GM23338 (cell line): ENCODE results near the gene SMTN. TPM values are rescaled to one million over a fixed set of nuclear protein-coding genes. Genes with fewer than 3 reads are reported as not detected.

Experiments used
- ATAC-seq: fragments of 200-7000 bp; cut with Tn5 transposase; 3 replicates; pipeline ENCODE4 v1.9.1; 2020
- DNase-seq: peaks from one replicate; pipeline ENCODE4 v3.0.0-alpha.2; 2015; ENCODE audit warnings: low spot score
- H2AFZ ChIP-seq: fragments of 200-600 bp; sonication (generic); 2 replicates; pipeline ENCODE4 v1.8.0; 2016; ENCODE audit warnings: antibody characterized with exemption, mild to moderate bottlenecking, moderate library complexity
- H3F3A ChIP-seq: fragments of 200-600 bp; sonication (generic); replicated peaks from 2 replicates; pipeline ENCODE4 v1.8.0; 2017; ENCODE audit warnings: antibody characterized with exemption, mixed run types, low read depth
- H3K27ac ChIP-seq: fragments of 200-600 bp; sonication (generic); 2 replicates; pipeline ENCODE4 v1.6.1; 2016; ENCODE audit warnings: low read depth
- H3K27me3 ChIP-seq: fragments of 200-600 bp; sonication (generic); 2 replicates; pipeline ENCODE4 v1.8.0; 2016; ENCODE audit warnings: mild to moderate bottlenecking, mixed run types, moderate library complexity; ENCODE audit not compliant: insufficient read depth
- H3K36me3 ChIP-seq: fragments of 200-600 bp; sonication (generic); 2 replicates; pipeline ENCODE4 v1.8.0; 2016; ENCODE audit warnings: mild to moderate bottlenecking; ENCODE audit not compliant: insufficient read depth
- H3K4me1 ChIP-seq: fragments of 200-600 bp; sonication (generic); 2 replicates; pipeline ENCODE4 v1.8.0; 2016; ENCODE audit warnings: mild to moderate bottlenecking, moderate library complexity; ENCODE audit not compliant: insufficient read depth
- H3K4me2 ChIP-seq: fragments of 200-600 bp; sonication (generic); 2 replicates; pipeline ENCODE4 v1.7.1; 2017; ENCODE audit warnings: mixed run types
- H3K4me3 ChIP-seq: fragments of 200-600 bp; sonication (generic); 2 replicates; pipeline ENCODE4 v1.6.1; 2016; ENCODE audit warnings: mixed run types
- H3K79me2 ChIP-seq: fragments of 200-600 bp; sonication (generic); replicated peaks from 2 replicates; pipeline ENCODE4 v1.8.0; 2017; ENCODE audit warnings: mild to moderate bottlenecking; ENCODE audit not compliant: insufficient read depth
- H3K9me2 ChIP-seq: fragments of 200-600 bp; sonication (generic); 2 replicates; pipeline ENCODE4 v1.8.0; 2017; ENCODE audit not compliant: insufficient read depth
- H4K20me1 ChIP-seq: fragments of 200-600 bp; sonication (generic); replicated peaks from 2 replicates; pipeline ENCODE4 v1.8.0; 2017; ENCODE audit warnings: mild to moderate bottlenecking; ENCODE audit not compliant: insufficient read depth
- H3K27ac Mint-ChIP-seq: 2 replicates; pipeline ENCODE4 v1.8.0; 2020; ENCODE audit warnings: inconsistent platforms, mild to moderate bottlenecking, moderate library complexity, mixed read lengths
- H3K27me3 Mint-ChIP-seq: 3 replicates; pipeline ENCODE4 v1.8.0; 2022; ENCODE audit warnings: low read depth, mild to moderate bottlenecking, moderate library complexity, mixed read lengths, inconsistent platforms; ENCODE audit not compliant: insufficient read depth, poor library complexity
- H3K36me3 Mint-ChIP-seq: 3 replicates; pipeline ENCODE4 v1.8.0; 2021; ENCODE audit warnings: low read depth, mild to moderate bottlenecking, inconsistent platforms, moderate library complexity, mixed read lengths
- H3K4me1 Mint-ChIP-seq: 3 replicates; pipeline ENCODE4 v1.8.0; 2020; ENCODE audit warnings: mild to moderate bottlenecking, inconsistent platforms, mixed read lengths
- H3K4me3 Mint-ChIP-seq: 3 replicates; pipeline ENCODE4 v1.8.0; 2021; ENCODE audit warnings: moderate library complexity, mild to moderate bottlenecking, inconsistent platforms, mixed read lengths
- H3K9me3 Mint-ChIP-seq: 3 replicates; pipeline ENCODE4 v1.8.0; 2020; ENCODE audit warnings: moderate library complexity, mild to moderate bottlenecking, inconsistent platforms, mixed read lengths
- CREB1 ChIP-seq: fragments of 250-450 bp; sonication (Bioruptor Pico); IDR thresholded peaks from 2 replicates; pipeline ENCODE4 v1.5.0; 2020; ENCODE audit warnings: low read depth, mild to moderate bottlenecking, moderate library complexity
- CTCF ChIP-seq, 2 experiments: fragments of 200-600 bp in 1 of 2; sonication (generic) in 1 of 2; conservative IDR thresholded peaks; 2 replicates each; pipeline versions ENCODE4 v1.5.1 to v1.6.1; 2016 to 2017; ENCODE audit warnings: antibody characterized with exemption in 2 of 2, low read depth in 2 of 2, mild to moderate bottlenecking in 2 of 2, moderate library complexity in 1 of 2
- ETS1 ChIP-seq: IDR thresholded peaks from 2 replicates; pipeline ENCODE4 v1.6.1; 2016; ENCODE audit warnings: antibody characterized with exemption
- NANOG ChIP-seq: IDR thresholded peaks from 2 replicates; pipeline ENCODE4 v1.6.1; 2016; ENCODE audit warnings: antibody characterized with exemption, borderline replicate concordance
- POLR2AphosphoS5 ChIP-seq: IDR thresholded peaks from 2 replicates; pipeline ENCODE4 v1.6.1; 2016; ENCODE audit warnings: antibody characterized with exemption, low read depth
- REST ChIP-seq: IDR thresholded peaks from one replicate; pipeline ENCODE4 v1.6.1; 2018; ENCODE audit warnings: antibody characterized with exemption; ENCODE audit not compliant: unreplicated experiment
- STAT1 ChIP-seq: IDR thresholded peaks from one replicate; pipeline ENCODE4 v1.6.1; 2016; ENCODE audit warnings: antibody characterized with exemption; ENCODE audit not compliant: unreplicated experiment
- ZNF114 ChIP-seq: fragments of 250-450 bp; sonication (Bioruptor Pico); IDR thresholded peaks from 2 replicates; pipeline ENCODE4 v1.5.0; 2020; ENCODE audit warnings: mild to moderate bottlenecking, moderate library complexity
- ZNF331 ChIP-seq: fragments of 250-450 bp; sonication (Bioruptor Pico); IDR thresholded peaks from 2 replicates; pipeline ENCODE4 v1.5.0; 2020; ENCODE audit warnings: low read depth, mild to moderate bottlenecking, moderate library complexity
- polyA plus RNA-seq: library from polyadenylated mRNA; unstranded; fragments of >200 nt; fragmentation: Nextera tagmentation; extraction: Ambion mirVana; gene quantifications from 2 replicates; pipeline ENCODE4 v1.2.1, GENCODE V29; 2016
- total RNA-seq: library from RNA; depleted of rRNA; stranded (reverse); fragments of >200 nt; shearing (Covaris generic); gene quantifications from 2 replicates; pipeline ENCODE4 v1.2.3, GENCODE V29; 2014

SMTN gene
- total and polyA plus RNA-seq, 2 experiments from 2014 or later: 27.4 to 32.2 TPM

GRCh38 chr22:31134688-31135087, 53.6 kb downstream of the SMTN start:
- peaks cover 15% of the 10 kb centered on the region for H3K4me1 ChIP-seq
- Mint-ChIP-seq H3K27me3 (peaks cover 7% of the 10 kb centered on the region), H3K36me3 (peaks cover 29% of the 10 kb centered on the region), H3K27ac (no peak overlapping the region), H3K4me1 (peaks cover 13% of the 10 kb centered on the region), H3K4me3 (no peak overlapping the region), H3K9me3 (no peaks in the 10 kb centered on the region)
- peaks cover 17% of the 10 kb centered on the region for H3K36me3 ChIP-seq
- no peaks in the 10 kb centered on the region for H3F3A ChIP-seq
- no peak overlapping the region for H3K27ac ChIP-seq
- no peak for DNase-seq
- H3K79me2 ChIP-seq: peaks cover 21% of the 10 kb centered on the region
- TF ChIP-seq REST (no peak), CREB1 (CRISPR knock-in tag) (no peak), STAT1 (no peak), ETS1 (no peak), ZNF114 (CRISPR knock-in tag) (no peak)
- H3K4me3 ChIP-seq: no peak overlapping the region
- no peak overlapping the region for H2AFZ ChIP-seq
- no peak overlapping the region for H3K4me2 ChIP-seq
- no peak for ATAC-seq
- H3K9me2 ChIP-seq: no peaks in the 10 kb centered on the region
- H4K20me1 ChIP-seq: peaks cover 6% of the 10 kb centered on the region; the same call in 1 of the 2 replicates
- no peaks in the 10 kb centered on the region for H3K27me3 ChIP-seq

- peaks cover 25% of the 10 kb centered on the region for H3K79me2 ChIP-seq
- H3K27ac ChIP-seq: no peak overlapping the region
- H3K4me1 Mint-ChIP-seq: peaks cover 16% of the 10 kb centered on the region
- no peaks in the 10 kb centered on the region for H3K27me3 ChIP-seq
- H4K20me1 ChIP-seq: peaks cover 6% of the 10 kb centered on the region; the same call in 1 of the 2 replicates
- no peaks in the 10 kb centered on the region for H3K9me2 ChIP-seq
- peaks cover 7% of the 10 kb centered on the region for H3K27me3 Mint-ChIP-seq
- peaks cover 16% of the 10 kb centered on the region for H3K4me1 ChIP-seq
- DNase-seq: no peak
- H3K9me3 Mint-ChIP-seq: no peaks in the 10 kb centered on the region
- no peak for ATAC-seq
- H2AFZ ChIP-seq: no peak overlapping the region
- no peak overlapping the region for H3K4me2 ChIP-seq
- peaks cover 29% of the 10 kb centered on the region for H3K36me3 Mint-ChIP-seq
- no peak overlapping the region for H3K4me3 ChIP-seq
- no peaks in the 10 kb centered on the region for H3F3A ChIP-seq
- H3K36me3 ChIP-seq: peaks cover 17% of the 10 kb centered on the region
- H3K4me3 Mint-ChIP-seq: no peak overlapping the region
- H3K27ac Mint-ChIP-seq: no peak overlapping the region
- no peak for TF ChIP-seq ZNF114 (CRISPR knock-in tag)
- no peak for TF ChIP-seq ZNF331 (CRISPR knock-in tag)
- no peak for TF ChIP-seq NANOG
- TF ChIP-seq REST: no peak
- TF ChIP-seq POLR2AphosphoS5: no peak
- no peak for TF ChIP-seq CTCF (conservative IDR thresholded peaks at IDR 0.05; ENCODE audit: low read depth in 2 of 2)
These were observed 54.6 kb downstream of the SMTN start for GRCh38 chr22:31135706-31136105.
